Fibroblast of the aortic adventitia (primary cell): ENCODE measurements around the gene SYT1. TPM values are rescaled to one million over a fixed set of nuclear protein-coding genes. Genes with fewer than 3 reads are reported as not detected.

Source experiments
- DNase-seq: peaks from one replicate; pipeline ENCODE4 v3.0.0-alpha.2; 2010; ENCODE audit warnings: low read depth
- H3K4me3 ChIP-seq: 2 replicates; pipeline ENCODE4 v1.5.1; 2011; ENCODE audit warnings: low read depth, mild to moderate bottlenecking, control low read depth, low read length, moderate library complexity
- CTCF ChIP-seq: IDR thresholded peaks from 2 replicates; pipeline ENCODE4 v1.5.1; 2011; ENCODE audit warnings: mild to moderate bottlenecking, low read length, control low read depth, inconsistent platforms; ENCODE audit not compliant: insufficient read depth
- total RNA-seq: library from RNA; depleted of rRNA; stranded (reverse); fragments of >200 nt; gene quantifications from 2 replicates; pipeline ENCODE4 v1.2.3, GENCODE V29; 2012; ENCODE audit warnings: low replicate concordance

Gene SYT1
- total RNA-seq, 1 donor, result 43.3 TPM

- no peak for TF ChIP-seq CTCF
- DNase-seq, result peak; percentile 43
- H3K4me3 ChIP-seq, result no peak overlapping the region
Measured at GRCh38 chr12:78963439-78964227, 99.1 kb downstream of the SYT1 start.

GRCh38 chr12:78964521-78964920, 99.9 kb downstream of the SYT1 start:
- H3K4me3 ChIP-seq, result no peak overlapping the region
- DNase-seq, result peak; percentile 2

GRCh38 chr12:78966062-78966461, 101.5 kb downstream of the SYT1 start:
- no peak for TF ChIP-seq CTCF
- no peak for DNase-seq
- H3K4me3 ChIP-seq, result no peak overlapping the region

More at GRCh38 chr12:78964521-78964920, 99.9 kb downstream of the SYT1 start:
- TF ChIP-seq CTCF, result no peak

- no peak for DNase-seq
- H3K4me3 ChIP-seq, result no peak overlapping the region
- TF ChIP-seq CTCF, result no peak
Measured at GRCh38 chr12:78966926-78967325, 102.4 kb downstream of the SYT1 start.

GRCh38 chr12:78968226-78968625, 103.7 kb downstream of the SYT1 start:
- DNase-seq, result no peak
- H3K4me3 ChIP-seq, result no peak overlapping the region
- no peak for TF ChIP-seq CTCF

GRCh38 chr12:78970041-78970440, 105.5 kb downstream of the SYT1 start:
- H3K4me3 ChIP-seq, result no peak overlapping the region
- peak; percentile 9 for DNase-seq
- TF ChIP-seq CTCF, result no peak
